ENCODE results near the gene RBM43. TPM values are rescaled to one million over a fixed set of nuclear protein-coding genes. Genes with fewer than 3 reads are reported as not detected.
A peak's percentile ranks its signal among the peaks of the same experiment; 100 is the strongest.

RBM43 gene
- polyA plus RNA-seq, 1 of the 3 experiments (the other 2 are of a cell fraction) = 2.0 TPM

GRCh38 chr2:151205571-151205970 lies 56.1 kb downstream of the RBM43 start:
- Histone ChIP-seq H3F3A (replicated peaks; ENCODE audit: insufficient read depth) (no peaks in the 10 kb centered on the region), H3K9me3 (no peaks in the 10 kb centered on the region), H2AFZ (ENCODE audit: low read depth) (no peak overlapping the region), H3K9ac (no peak overlapping the region), H3K4me2 (no peak overlapping the region), H3K27me3 (ENCODE audit: insufficient read depth) (no peaks in the 10 kb centered on the region), H3K79me2 (ENCODE audit: insufficient read depth) (no peaks in the 10 kb centered on the region), H3K4me1 (ENCODE audit: control insufficient read depth in 1 of 2, insufficient read depth in 2 of 2, low read depth in 1 of 2, low read length in 1 of 2) (peaks cover 0 to 17% of the 10 kb centered on the region in 2 experiments; a peak in 3 of 4 replicates), H4K20me1 (ENCODE audit: insufficient read depth) (no peaks in the 10 kb centered on the region), H3K4me3 (ENCODE audit: low read depth in 2 of 2, low read length in 1 of 2) (no peak overlapping the region), H3K36me3 (replicated peaks in 1 of 2; ENCODE audit: control insufficient read depth in 1 of 2, insufficient read depth in 2 of 2, low read length in 1 of 2) (no peaks in the 10 kb centered on the region), H3K27ac (ENCODE audit: low read depth in 2 of 2, low read length in 1 of 2) (peak overlapping the region in 1 of 2 experiments; percentile 62; a peak in 1 of 4 replicates), H3K9me2 (no peaks in the 10 kb centered on the region)
- no peak for TF ChIP-seq MAX (IDR thresholded peaks at IDR 0.05; ENCODE audit: low read depth)
- no peak for TF ChIP-seq PBX3 (IDR thresholded peaks at IDR 0.05)
- no peak for TF ChIP-seq TEAD4 (IDR thresholded peaks at IDR 0.05; ENCODE audit: borderline replicate concordance, insufficient read depth)
- no peak for TF ChIP-seq NFIC (IDR thresholded peaks at IDR 0.05; ENCODE audit: borderline replicate concordance)
- TF ChIP-seq FOSL2 (IDR thresholded peaks at IDR 0.05; ENCODE audit: borderline replicate concordance, low read depth) = no peak
- TF ChIP-seq RCOR1 (IDR thresholded peaks at IDR 0.05; ENCODE audit: low read length) = no peak
- TF ChIP-seq MXI1 (IDR thresholded peaks at IDR 0.05; ENCODE audit: low read depth, low read length) = no peak
- TF ChIP-seq POLR2AphosphoS5 (IDR thresholded peaks at IDR 0.05; ENCODE audit: low read depth, low read length) = no peak
- no peak for TF ChIP-seq FOXM1 (IDR thresholded peaks at IDR 0.05; ENCODE audit: low read depth)
- no peak for TF ChIP-seq RFX5 (IDR thresholded peaks at IDR 0.05; ENCODE audit: low read length)
- TF ChIP-seq SIN3A (IDR thresholded peaks at IDR 0.05; ENCODE audit: borderline replicate concordance, low read depth, low read length) = no peak
- no peak for TF ChIP-seq RXRA (IDR thresholded peaks at IDR 0.05; ENCODE audit: borderline replicate concordance, low read depth)
- CTCF ChIA-PET = interaction anchor here (1.7 kb wide), 1 partner anchor 33 kb away, joined by 5 read pairs; no protein-coding TSS in a partner anchor
- DNase-seq = no peak
- POLR2A ChIA-PET = no interaction called here
- WGBS (ENCODE audit: low lambda C conversion rate) = 81% methylated on average over 3 of the region's 3 CpGs

GRCh38 chr2:151204756-151205155 lies 56.9 kb downstream of the RBM43 start:
- Histone ChIP-seq H4K20me1 (ENCODE audit: insufficient read depth) (no peaks in the 10 kb centered on the region), H3K36me3 (replicated peaks in 1 of 2; ENCODE audit: control insufficient read depth in 1 of 2, insufficient read depth in 2 of 2, low read length in 1 of 2) (no peaks in the 10 kb centered on the region), H3K4me1 (ENCODE audit: control insufficient read depth in 1 of 2, insufficient read depth in 2 of 2, low read depth in 1 of 2, low read length in 1 of 2) (peaks cover 0 to 19% of the 10 kb centered on the region in 2 experiments; a peak in 3 of 4 replicates), H2AFZ (ENCODE audit: low read depth) (no peak overlapping the region), H3K9ac (no peak overlapping the region), H3K4me2 (no peak overlapping the region), H3K9me3 (no peaks in the 10 kb centered on the region), H3F3A (replicated peaks; ENCODE audit: insufficient read depth) (no peaks in the 10 kb centered on the region), H3K27me3 (ENCODE audit: insufficient read depth) (no peaks in the 10 kb centered on the region), H3K4me3 (ENCODE audit: low read depth in 2 of 2, low read length in 1 of 2) (no peak overlapping the region), H3K79me2 (ENCODE audit: insufficient read depth) (no peaks in the 10 kb centered on the region), H3K9me2 (no peaks in the 10 kb centered on the region), H3K27ac (ENCODE audit: low read depth in 2 of 2, low read length in 1 of 2) (no peak overlapping the region; a peak in 1 of 4 replicates)
- WGBS (ENCODE audit: low lambda C conversion rate) = 74% methylated on average over 3 of the region's 3 CpGs
- no peak for TF ChIP-seq SMC3 (IDR thresholded peaks at IDR 0.05; ENCODE audit: low read depth, low read length)
- TF ChIP-seq ZBTB33 (IDR thresholded peaks at IDR 0.05; ENCODE audit: borderline replicate concordance, low read depth) = no peak
- DNase-seq = no peak
- ChIA-PET POLR2A (no interaction called here), CTCF (interaction anchor here (1.7 kb wide), 1 partner anchor 34 kb away, joined by 5 read pairs; no protein-coding TSS in a partner anchor)
